Heart right ventricle (tissue), 16 donors: ENCODE results near the gene CAMK2A. TPM values are rescaled to one million over a fixed set of nuclear protein-coding genes. Genes with fewer than 3 reads are reported as not detected.

Source experiments
- ATAC-seq, 8 donors: fragments of 200-7000 bp; cut with Tn5 transposase; one replicate each; pipeline ENCODE4 v1.9.1; 2020; ENCODE audit warnings: mild to moderate bottlenecking in 8 of 8, moderate library complexity in 8 of 8, moderate number of reproducible peaks in 1 of 8
- DNase-seq, 2 donors: peaks; one replicate each; pipeline ENCODE4 v3.0.0-alpha.2; 2020
- H3K27ac ChIP-seq, 10 donors: fragments of 200-600 bp; sonication (generic) in 2 of 10; one replicate each; pipeline versions ENCODE4 v1.5.0 to v1.8.0; 2020 to 2022; ENCODE audit warnings: mild to moderate bottlenecking in 3 of 10
- H3K27me3 ChIP-seq, 7 donors: fragments of 200-600 bp; one replicate each; pipeline ENCODE4 v1.8.0; 2021 to 2022; ENCODE audit warnings: mild to moderate bottlenecking in 2 of 7
- H3K36me3 ChIP-seq, 9 donors: fragments of 200-600 bp; sonication (generic) in 1 of 9; one replicate each; pipeline versions ENCODE4 v1.5.0 to v1.8.0; 2020 to 2022; ENCODE audit warnings: mild to moderate bottlenecking in 2 of 9
- H3K4me1 ChIP-seq, 9 donors: fragments of 200-600 bp; sonication (generic) in 1 of 9; one replicate each; pipeline versions ENCODE4 v1.5.0 to v1.8.0; 2020 to 2022; ENCODE audit warnings: mild to moderate bottlenecking in 4 of 9
- H3K4me3 ChIP-seq, 10 donors: fragments of 200-600 bp; sonication (generic) in 2 of 10; one replicate each; pipeline versions ENCODE4 v1.5.0 to v1.8.0; 2020 to 2022; ENCODE audit warnings: mild to moderate bottlenecking in 7 of 10, moderate library complexity in 2 of 10
- H3K9me3 ChIP-seq, 11 donors: fragments of 200-600 bp in 10 of 11; sonication (generic) in 2 of 11; one replicate each; pipeline versions ENCODE4 v1.5.0 to v1.8.0; 2013 to 2022; ENCODE audit warnings: mild to moderate bottlenecking in 2 of 11, control low read depth in 1 of 11, moderate library complexity in 1 of 11
- WGBS, 2 donors: extraction: QIAGEN DNeasy Blood & Tissue Kit; methylation state at CpG; one replicate each; pipeline ENCODE4 v1.1.7; 2013; ENCODE audit warnings: inconsistent platforms in 1 of 2; 5-methylcytosine and 5-hydroxymethylcytosine counted together
- intact Hi-C, 10 donors: fragments of 100-400 bp; cut with DNase I; formaldehyde crosslinking; loops; one replicate each; pipeline versions ENCODE4 v1.11.1 to v1.14.2; 2022
- polyA plus RNA-seq, 2 donors: library from polyadenylated mRNA; stranded (reverse); fragments of 200-250 nt; gene quantifications; one replicate each; pipeline ENCODE4 v1.2.3, GENCODE V29; 2013
- total RNA-seq, 10 donors: library from RNA; stranded (reverse); fragmentation: NEBNext Ultra II Directional in 3 of 10; extraction: Animal tissue kit (Norgen Biotek cat#: 25700) in 3 of 10; gene quantifications; one replicate each; pipeline versions ENCODE4 v1.2.1 to v1.2.4, GENCODE V29; 2021 to 2023
- TF ChIP-seq, protein P1 (sequence below), 9 donors: fragments of 200-600 bp; sonication (generic) in 2 of 9; IDR thresholded peaks; one replicate each; pipeline versions ENCODE4 v1.5.0 to v1.8.0; 2021 to 2022; ENCODE audit warnings: antibody characterized with exemption in 9 of 9, mild to moderate bottlenecking in 5 of 9, moderate library complexity in 1 of 9
- donor health status: Arrhythmogenic right ventricular cardiomyopathy.
- donor health status: ischemic (EF 13 %, LVEDD 7.1; RV severe dilation, severe dysfunction).
- donor health status: healthy with polysubstance abuse.
- donor health status: DM: no; HTN: yes; CAD: no.
- donor health status: DM: no; HTN: no; CAD: no.
- donor health status: ischemic (EF 25% LVEDD 6.9; RV normal size, moderate dysfunction).
- donor health status: ischemic (EF 25% LVEDD 5.7; RV mildly dilated, moderate dysfunction).
- donor health status: healthy.
- donor health status: DM: yes; HTN: yes; CAD: no.
- donor health status: Ischemic cardiomyopathy.
- donor health status: ischemic (EF 35%, LVEDD 5.7; RV mildly dilated, moderate dysfunction).
- donor health status: nonischemic (EF 11% LVEDD 7.7; RV severe dilation, severe dysfunction).
- donor health status: DM: yes; HTN: yes; CAD: no.
- donor health status: PGD.
- donor health status: ischemic (EF 29% LVEDD 5.4; RV normal size, mild dysfunction).
- donor health status: nonischemic (EF 23%, LVEDD 6.1; RV moderate dilation, normal function).

Gene CAMK2A
- total and polyA plus RNA-seq, 12 donors: 1.2 to 25.7 (median 17.9) TPM

DNA sequence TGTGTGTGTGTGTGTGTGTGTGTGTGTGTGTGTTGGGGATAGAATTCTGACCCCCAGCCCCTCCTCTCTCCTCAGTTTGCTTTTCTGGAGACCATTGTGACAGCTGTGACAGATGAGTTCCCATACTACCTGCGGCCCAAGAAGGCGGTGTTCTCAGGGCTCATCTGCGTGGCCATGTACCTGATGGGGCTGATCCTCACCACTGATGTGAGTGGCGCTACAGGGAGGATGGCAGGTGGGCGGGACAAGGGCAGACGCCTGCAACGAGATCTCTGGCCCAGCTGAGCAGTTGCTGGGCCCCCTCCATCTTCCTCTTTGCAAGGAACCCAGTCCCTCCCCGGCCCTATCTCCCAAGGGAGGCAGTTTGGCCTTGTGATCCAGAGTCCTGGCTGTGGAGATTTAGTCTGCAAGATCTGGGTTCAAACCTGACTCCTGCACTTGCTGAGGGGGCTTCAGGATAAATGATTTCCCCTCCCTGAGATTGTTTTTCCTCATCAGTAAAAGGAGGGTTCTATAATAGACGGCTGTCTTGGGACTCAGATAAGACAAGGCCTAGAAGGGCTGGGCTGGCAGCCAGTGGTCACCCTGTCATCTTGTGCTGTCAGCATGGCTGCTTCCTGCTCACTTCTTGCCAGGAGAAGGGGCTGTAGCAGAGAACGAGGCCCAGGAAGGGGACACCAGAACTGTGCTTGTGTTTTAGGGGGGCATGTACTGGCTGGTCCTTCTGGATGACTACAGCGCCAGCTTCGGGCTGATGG is 85.6 kb downstream of the CAMK2A start:
- DNase-seq (no peak), ATAC-seq (no peak)
- H3K36me3 ChIP-seq: no peaks in the 10 kb centered on the region
- H3K4me1 ChIP-seq: peaks cover 0 to 7% (median 0%) of the 10 kb centered on the region in 9 donors
- TF ChIP-seq, protein P1, sequence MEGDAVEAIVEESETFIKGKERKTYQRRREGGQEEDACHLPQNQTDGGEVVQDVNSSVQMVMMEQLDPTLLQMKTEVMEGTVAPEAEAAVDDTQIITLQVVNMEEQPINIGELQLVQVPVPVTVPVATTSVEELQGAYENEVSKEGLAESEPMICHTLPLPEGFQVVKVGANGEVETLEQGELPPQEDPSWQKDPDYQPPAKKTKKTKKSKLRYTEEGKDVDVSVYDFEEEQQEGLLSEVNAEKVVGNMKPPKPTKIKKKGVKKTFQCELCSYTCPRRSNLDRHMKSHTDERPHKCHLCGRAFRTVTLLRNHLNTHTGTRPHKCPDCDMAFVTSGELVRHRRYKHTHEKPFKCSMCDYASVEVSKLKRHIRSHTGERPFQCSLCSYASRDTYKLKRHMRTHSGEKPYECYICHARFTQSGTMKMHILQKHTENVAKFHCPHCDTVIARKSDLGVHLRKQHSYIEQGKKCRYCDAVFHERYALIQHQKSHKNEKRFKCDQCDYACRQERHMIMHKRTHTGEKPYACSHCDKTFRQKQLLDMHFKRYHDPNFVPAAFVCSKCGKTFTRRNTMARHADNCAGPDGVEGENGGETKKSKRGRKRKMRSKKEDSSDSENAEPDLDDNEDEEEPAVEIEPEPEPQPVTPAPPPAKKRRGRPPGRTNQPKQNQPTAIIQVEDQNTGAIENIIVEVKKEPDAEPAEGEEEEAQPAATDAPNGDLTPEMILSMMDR (IDR thresholded peaks at IDR 0.05): no peak
- H3K9me3 ChIP-seq: no peaks in the 10 kb centered on the region
- 76 to 77% methylated on average over 12 of the region's 12 CpGs for WGBS, 2 donors
- H3K27me3 ChIP-seq: peaks cover 0 to 7% (median 0%) of the 10 kb centered on the region in 7 donors
- no peak overlapping the region for H3K4me3 ChIP-seq
- intact Hi-C loops: no loop called here
- no peak overlapping the region for H3K27ac ChIP-seq

DNA sequence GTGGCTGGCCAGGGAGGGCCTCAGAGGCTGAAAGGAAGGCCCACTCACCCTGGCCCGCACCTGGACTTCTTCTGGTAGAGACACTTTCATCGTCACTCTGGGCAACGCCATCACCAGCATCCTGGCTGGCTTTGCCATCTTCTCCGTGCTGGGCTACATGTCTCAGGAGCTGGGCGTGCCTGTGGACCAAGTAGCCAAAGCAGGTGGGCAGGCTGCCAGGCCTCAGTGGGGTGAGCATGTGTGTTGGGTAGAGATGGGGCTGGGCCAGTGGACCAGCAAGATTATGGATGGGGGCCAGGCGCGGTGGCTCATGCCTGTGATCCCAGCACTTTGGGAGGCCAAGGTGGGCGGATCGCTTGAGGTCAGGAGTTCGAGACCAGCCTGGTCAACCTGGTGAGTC is 87.1 kb downstream of the CAMK2A start:
- no peaks in the 10 kb centered on the region for H3K27me3 ChIP-seq
- ATAC-seq: no peak
- no peaks in the 10 kb centered on the region for H3K36me3 ChIP-seq
- intact Hi-C loops: no loop called here
- TF ChIP-seq, protein P1 (IDR thresholded peaks at IDR 0.05): no peak
- no peak overlapping the region for H3K27ac ChIP-seq
- DNase-seq: no peak
- WGBS, 2 donors: 96 to 97% methylated on average over 10 of the region's 10 CpGs
- H3K4me3 ChIP-seq: no peak overlapping the region
- peaks cover 0 to 7% (median 0%) of the 10 kb centered on the region in 9 donors for H3K4me1 ChIP-seq
- H3K9me3 ChIP-seq: no peaks in the 10 kb centered on the region

DNA sequence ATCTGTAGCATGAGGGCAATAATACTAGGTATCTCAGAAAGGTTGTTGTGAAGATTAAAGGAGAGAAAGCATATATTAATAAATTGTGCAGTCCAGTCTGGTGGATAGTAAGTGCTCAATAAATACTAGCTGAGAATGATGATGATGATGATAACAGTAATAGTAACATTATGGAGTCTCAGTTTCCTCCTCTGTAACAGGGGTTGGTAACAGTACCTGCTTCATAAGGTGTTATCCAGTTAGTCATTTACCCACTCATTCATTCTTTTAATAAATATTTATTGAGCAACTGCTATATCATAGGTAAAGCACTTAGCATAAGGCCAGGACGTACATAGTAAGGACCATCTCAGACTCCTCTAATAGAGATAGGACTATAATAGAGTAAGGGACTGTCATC is 92.1 kb downstream of the CAMK2A start:
- H3K36me3 ChIP-seq: no peaks in the 10 kb centered on the region
- no peak overlapping the region for H3K27ac ChIP-seq
- TF ChIP-seq, protein P1 (IDR thresholded peaks at IDR 0.05): no peak
- no peak for DNase-seq
- H3K27me3 ChIP-seq: peaks cover 0 to 2% (median 0%) of the 10 kb centered on the region in 7 donors
- H3K4me3 ChIP-seq: no peak overlapping the region
- H3K4me1 ChIP-seq: no peaks in the 10 kb centered on the region
- intact Hi-C loops: no loop called here
- WGBS, 2 donors: 93 to 98% methylated on average over 1 of the region's 1 CpG
- no peak for ATAC-seq
- no peaks in the 10 kb centered on the region for H3K9me3 ChIP-seq

DNA sequence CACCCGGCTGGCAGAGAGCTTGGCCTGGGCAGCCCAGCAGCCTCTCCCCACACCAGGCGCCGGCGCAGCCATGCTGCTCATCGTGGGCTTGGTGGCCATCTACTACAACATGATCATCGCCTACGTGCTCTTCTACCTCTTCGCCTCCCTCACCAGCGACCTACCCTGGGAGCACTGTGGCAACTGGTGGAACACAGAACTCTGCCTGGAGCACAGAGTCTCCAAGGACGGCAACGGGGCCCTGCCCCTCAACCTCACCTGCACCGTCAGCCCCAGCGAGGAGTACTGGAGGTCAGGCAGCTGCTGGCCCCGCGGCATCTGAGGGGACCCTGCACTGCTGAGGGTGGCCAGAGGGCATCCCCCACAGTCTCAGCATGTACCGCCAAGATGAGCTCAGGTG is 92.6 kb downstream of the CAMK2A start:
- intact Hi-C loops: no loop called here
- DNase-seq (no peak), ATAC-seq (peak in 1 of 8 donors; percentile 28)
- 95% methylated on average over 16 of the region's 16 CpGs for WGBS, 2 donors
- Histone ChIP-seq H3K36me3 (no peaks in the 10 kb centered on the region), H3K4me1 (no peaks in the 10 kb centered on the region), H3K27ac (no peak overlapping the region), H3K4me3 (no peak overlapping the region), H3K9me3 (no peaks in the 10 kb centered on the region), H3K27me3 (peaks cover 0 to 4% (median 1%) of the 10 kb centered on the region in 7 donors)
- TF ChIP-seq, protein P1 (IDR thresholded peaks at IDR 0.05): no peak
